Skin epidermis (tissue), 12 donors: ENCODE measurements around the gene ADAMTS2.

Source experiments
- H3K27ac ChIP-seq, 21 experiments: fragments of 200-600 bp; sonication (generic) in 11 of 21; one replicate each; pipeline ENCODE4 v1.5.0; 2020; ENCODE audit warnings: mild to moderate bottlenecking in 3 of 21, inconsistent platforms in 2 of 21, moderate library complexity in 2 of 21
- H3K4me3 ChIP-seq, 7 experiments: fragments of 200-600 bp; sonication (generic) in 2 of 7; one replicate each; pipeline ENCODE4 v1.5.0; 2020; ENCODE audit warnings: inconsistent platforms in 2 of 7, mild to moderate bottlenecking in 2 of 7, moderate library complexity in 1 of 7

The ADAMTS2 gene

DNA sequence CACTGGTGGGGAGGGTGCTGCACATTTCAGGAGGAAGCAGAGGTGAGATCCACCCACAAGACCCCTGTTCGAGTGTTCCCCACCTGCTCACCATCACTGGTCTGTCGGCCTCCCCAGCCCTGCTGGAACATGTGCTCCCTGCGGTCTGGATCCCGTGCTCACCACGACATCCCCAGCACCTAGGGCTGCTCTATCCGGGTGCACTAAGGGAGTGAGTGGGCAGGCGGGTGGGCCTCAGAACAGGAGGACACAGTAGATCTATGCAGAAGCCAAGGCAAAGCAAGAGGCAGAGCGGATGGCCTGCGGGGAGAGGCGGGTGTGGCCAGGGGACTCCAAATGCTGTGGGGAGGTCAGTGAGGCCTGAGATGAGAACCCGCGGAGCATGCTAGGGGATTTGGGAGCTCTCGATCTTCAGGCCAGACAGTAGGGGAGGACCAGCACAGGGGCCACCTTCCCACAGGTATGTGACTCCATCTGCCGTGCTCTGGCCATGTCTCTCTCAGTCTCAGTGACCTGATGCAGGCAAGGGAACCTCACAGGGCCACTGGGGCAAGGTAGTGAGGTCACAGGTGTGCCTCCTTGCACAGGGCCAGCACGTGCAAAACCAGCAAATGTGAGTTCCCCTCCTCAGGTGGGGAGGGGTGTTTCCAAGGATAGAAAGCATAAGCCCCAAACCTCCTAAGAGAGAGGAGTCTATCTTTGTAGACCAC, 150.9 kb downstream of the ADAMTS2 start:
- Histone ChIP-seq H3K27ac (no peak overlapping the region), H3K4me3 (no peak overlapping the region)

DNA sequence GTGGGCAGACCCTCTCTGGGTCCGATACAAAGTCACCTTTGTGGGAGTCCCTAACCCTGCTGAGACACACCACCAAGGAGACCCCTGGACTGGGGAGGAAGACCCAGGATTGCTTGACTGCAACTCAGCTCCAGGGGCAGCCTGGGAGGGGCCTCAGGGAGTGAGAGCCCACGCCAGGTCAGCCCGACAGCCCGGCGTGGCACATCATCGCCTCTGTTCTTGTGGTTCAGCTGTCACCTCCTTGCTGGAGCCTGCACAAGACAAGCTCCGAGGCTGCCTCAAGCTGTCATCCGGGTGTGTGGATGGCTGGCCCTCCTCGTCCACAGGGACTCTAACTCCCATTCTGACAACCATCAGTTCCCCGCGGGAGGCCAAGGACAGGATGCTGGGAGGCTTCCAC, 151.5 kb downstream of the ADAMTS2 start:
- no peak overlapping the region for H3K27ac ChIP-seq
- H3K4me3 ChIP-seq: no peak overlapping the region

DNA sequence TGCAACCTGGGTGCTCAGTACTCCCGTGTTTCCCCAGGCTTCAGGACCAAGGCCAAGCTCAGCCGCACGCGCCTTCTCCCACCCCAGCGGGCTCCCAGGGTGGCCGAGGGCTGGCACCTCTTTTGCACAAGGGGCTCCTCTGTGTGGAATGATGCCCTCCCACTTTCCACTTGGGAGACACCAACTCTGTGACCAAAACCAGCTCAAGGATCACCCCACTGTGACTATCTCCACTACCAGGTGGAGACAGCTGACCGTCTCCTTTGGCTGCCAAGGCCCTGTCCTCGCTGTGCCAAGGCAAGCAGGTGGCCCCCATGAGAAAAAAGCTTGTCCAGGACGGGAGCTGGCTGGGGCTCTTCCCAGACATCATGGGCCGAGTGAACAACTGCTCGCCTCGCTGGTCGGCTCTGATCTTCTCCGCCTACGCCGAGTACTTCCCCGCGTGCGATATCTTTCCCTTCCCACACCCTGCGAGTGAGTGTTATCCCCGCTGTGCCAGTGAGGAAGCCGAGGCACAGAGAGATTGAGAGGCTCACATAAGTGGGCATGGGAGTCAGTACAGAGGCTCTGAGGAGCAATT, 152.3 kb downstream of the ADAMTS2 start:
- H3K4me3 ChIP-seq: no peak overlapping the region
- no peak overlapping the region for H3K27ac ChIP-seq

- H3K4me3 ChIP-seq: no peak overlapping the region
- H3K27ac ChIP-seq: no peak overlapping the region
Measured at GRCh38 chr5:179192185-179192890, 152.9 kb downstream of the ADAMTS2 start.

DNA sequence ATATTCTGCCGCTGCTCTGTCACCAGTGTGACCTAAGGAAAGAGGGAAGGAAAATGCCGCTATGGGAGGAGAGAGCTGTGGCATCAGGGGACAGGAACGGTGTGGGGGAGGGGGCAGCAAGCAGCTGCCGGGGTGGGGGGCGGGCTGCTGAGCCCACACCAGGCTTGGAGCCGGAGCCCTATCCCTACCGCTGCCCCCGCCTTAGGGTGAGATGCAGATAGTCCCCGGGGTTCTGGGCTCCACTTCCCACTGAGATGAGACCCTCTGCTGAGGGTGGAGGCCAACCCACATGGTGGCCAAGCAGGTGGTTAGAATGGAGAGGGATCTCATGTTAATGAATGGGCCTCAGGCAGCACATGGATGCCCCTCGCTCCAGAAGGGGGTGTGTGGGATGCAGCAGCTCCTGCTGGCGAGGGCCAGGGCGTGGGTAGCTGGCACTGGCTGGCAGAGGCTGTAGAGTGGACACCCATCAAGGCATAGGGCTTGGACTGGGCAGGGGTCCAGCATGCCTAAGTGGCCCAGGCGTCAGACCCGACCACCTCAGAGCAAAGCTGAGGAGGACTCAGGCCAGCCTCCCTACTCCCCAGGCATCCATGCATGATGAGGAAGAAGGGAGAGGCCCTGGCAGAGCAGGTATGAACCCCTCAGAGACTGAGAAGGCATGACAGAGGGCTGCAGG, 153.6 kb downstream of the ADAMTS2 start:
- Histone ChIP-seq H3K27ac (no peak overlapping the region), H3K4me3 (no peak overlapping the region)

- H3K4me3 ChIP-seq: no peak overlapping the region
- H3K27ac ChIP-seq: no peak overlapping the region
Measured at GRCh38 chr5:179190851-179191505, 154.3 kb downstream of the ADAMTS2 start.

GRCh38 chr5:179188636-179189035, 156.6 kb downstream of the ADAMTS2 start:
- H3K4me3 ChIP-seq: no peak overlapping the region
- no peak overlapping the region for H3K27ac ChIP-seq

GRCh38 chr5:179187681-179188575, 157.3 kb downstream of the ADAMTS2 start:
- H3K4me3 ChIP-seq: no peak overlapping the region
- H3K27ac ChIP-seq: no peak overlapping the region

GRCh38 chr5:179187229-179187678, 158.0 kb downstream of the ADAMTS2 start:
- H3K27ac ChIP-seq: no peak overlapping the region
- H3K4me3 ChIP-seq: no peak overlapping the region

DNA sequence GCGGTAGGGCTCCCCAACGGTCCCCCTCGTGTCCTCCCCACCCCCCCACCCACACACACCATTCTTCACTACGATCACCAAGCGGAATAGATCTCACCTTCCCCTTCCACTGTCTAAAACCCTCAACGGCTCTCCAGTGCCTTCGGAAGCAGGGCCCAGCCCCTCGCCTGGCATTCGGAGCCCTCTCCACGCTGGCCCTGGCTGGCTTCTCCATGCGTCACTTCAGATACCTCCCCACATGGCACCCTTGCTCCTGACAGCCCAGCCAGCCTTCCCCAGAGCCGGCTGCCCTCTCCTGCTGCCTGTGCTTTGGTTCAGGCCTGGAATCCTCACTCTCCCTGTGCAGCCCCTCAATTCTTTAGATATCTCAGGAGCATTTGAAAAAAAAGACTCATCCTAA, 158.5 kb downstream of the ADAMTS2 start:
- Histone ChIP-seq H3K27ac (no peak overlapping the region), H3K4me3 (no peak overlapping the region)

- no peak overlapping the region for H3K4me3 ChIP-seq
- no peak overlapping the region for H3K27ac ChIP-seq
Measured at GRCh38 chr5:179185941-179186411, 159.3 kb downstream of the ADAMTS2 start.

DNA sequence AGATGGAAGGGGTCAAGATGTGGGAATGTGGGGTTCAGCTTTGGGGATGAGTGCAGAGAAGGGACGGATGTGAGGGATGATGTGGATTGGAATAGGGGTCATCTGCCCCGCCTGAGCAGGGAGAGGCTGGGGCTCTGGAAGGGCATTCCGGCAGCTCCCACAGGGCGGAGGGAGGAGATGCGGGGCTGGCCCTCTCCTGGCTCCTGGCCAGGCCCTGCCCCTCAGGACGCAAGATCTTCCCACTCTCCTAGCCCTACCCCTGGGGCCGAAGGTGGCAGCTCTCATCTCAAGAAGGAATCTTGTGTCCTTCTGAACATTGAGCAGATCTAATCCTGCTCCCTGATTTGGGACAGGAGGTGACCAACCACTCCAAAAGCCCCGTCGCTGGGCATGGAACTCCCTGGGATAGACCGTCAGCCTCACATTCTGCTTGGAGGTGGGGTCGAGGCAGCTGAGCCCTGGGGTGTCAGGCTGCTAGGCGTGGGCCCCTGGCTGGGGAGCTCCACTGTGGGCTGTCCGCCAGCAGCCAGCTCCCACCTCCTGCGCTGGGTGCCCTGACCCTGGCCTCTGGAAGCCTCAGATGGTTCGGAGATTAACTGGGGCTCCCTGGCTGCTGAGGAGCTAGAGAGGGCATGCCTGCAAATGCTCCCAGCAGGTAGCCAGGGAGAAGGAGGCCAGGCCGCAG, 159.9 kb downstream of the ADAMTS2 start:
- Histone ChIP-seq H3K4me3 (no peak overlapping the region), H3K27ac (no peak overlapping the region)

DNA sequence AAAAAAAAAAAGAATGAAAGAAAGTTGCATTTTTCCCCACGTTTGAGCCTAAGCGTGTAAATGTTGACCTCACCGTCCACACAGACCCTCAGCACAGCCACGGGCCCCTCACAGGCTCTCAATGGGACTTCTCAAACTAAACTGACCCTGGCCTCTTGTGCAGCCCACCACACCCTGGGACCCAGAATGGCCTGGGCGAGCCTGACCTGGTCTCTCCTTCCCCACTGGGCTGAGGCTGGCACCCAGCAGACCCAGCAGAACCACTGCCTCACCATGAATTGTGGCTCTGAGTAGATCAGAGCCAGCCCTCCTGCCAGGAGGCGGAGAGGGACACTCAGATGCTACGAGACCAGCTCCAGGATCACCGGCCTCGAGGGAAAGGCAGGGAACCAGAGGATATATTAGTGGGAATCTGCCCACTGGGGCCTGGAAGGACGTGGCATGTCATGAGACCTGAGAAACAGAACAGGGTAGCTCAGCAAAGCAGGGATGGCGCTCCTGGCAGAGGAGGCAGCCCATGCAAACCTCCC, 160.7 kb downstream of the ADAMTS2 start:
- Histone ChIP-seq H3K27ac (no peak overlapping the region), H3K4me3 (no peak overlapping the region)

DNA sequence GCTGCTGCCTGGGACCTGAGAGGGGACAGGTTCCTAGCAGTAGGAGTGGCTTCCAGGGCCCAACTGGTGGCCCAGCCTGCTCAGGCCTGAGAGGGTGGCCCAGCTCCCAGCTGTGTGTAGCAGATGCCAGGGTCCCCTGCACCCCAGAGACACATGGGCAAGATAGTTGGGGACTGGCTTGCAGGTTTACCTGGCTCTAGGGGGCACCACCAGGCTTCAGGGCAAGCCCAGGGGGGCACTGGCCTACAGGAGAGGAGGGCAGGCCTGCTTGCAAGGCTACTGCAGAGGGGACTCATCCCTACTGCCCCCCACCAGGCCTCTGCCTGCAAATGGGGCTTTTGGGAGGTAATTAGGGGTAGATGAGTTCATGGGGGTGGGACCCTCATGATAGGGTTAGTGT, 161.8 kb downstream of the ADAMTS2 start:
- H3K27ac ChIP-seq: no peak overlapping the region
- H3K4me3 ChIP-seq: no peak overlapping the region

DNA sequence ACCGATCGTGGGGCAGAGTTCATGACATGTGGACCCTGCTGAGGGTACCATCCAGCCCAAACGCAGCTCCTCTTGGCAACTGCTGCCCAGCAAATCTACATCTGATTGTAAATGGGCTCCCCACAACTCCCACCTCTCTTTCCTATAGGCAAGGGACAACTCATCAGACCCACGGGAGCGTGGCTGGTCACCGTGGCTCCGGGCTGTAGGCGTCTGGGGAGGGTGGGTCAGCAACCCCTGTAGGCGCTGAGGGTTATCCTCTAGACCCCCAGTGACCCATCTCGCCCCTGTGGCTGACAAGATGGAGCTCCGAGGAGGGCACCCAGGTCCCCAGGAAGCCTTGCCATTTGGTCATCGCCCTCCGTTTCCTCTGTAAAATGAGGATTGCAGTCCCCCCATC, 162.7 kb downstream of the ADAMTS2 start:
- no peak overlapping the region for H3K4me3 ChIP-seq
- H3K27ac ChIP-seq: no peak overlapping the region

- H3K4me3 ChIP-seq: no peak overlapping the region
- H3K27ac ChIP-seq: no peak overlapping the region
Measured at GRCh38 chr5:179181988-179182387, 163.3 kb downstream of the ADAMTS2 start.

DNA sequence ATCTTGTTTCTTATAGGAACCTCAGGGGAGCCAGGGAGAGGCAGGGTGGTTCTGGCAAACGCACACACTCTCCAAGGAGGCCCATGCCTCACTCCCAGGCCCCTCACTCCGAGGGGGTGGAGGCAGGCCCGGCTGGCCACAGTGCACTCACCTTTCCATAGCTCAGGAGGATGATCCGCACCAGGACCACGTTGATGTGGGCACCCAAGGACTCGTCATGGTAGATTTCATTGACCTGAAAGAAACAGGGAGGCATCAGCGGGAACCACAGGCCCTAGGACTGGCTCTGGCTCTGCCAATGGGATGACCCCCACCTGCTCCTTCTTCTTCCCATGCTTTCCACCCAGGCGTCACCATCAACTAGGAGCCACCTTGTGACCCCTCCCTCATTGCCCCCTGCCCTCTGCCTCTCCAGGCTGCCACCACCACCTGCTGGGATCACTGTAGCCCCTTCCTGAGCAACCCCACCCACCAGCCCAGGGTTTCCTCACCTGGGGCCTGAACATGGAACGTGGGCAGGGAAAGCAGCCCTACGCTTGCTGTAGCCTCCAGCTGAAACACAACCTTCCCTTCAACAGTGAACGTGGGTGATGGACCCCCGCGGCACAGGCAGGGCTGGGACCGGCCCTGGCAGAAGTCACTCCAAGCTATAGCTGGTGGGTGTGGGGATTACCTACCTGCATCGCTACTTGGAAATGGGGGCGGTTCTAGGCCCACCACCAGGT, 164.2 kb downstream of the ADAMTS2 start:
- Histone ChIP-seq H3K27ac (no peak overlapping the region), H3K4me3 (no peak overlapping the region)
